AG04450 (cell line): ENCODE results near the gene DHRS11. TPM values are rescaled to one million over a fixed set of nuclear protein-coding genes. Genes with fewer than 3 reads are reported as not detected.

Source experiments
- CTCF ChIA-PET: fragments of 300-600, 350-600 bp; formaldehyde crosslinking; extraction: SDS; loops from one replicate; lab custom pipeline; 2022; ENCODE audit warnings: antibody characterized with exemption, inconsistent platforms; lab: Charles Lee
- POLR2A ChIA-PET: fragments of 350-600 bp; formaldehyde crosslinking; extraction: SDS; loops from one replicate; lab custom pipeline; 2021; ENCODE audit warnings: antibody characterized with exemption, inconsistent platforms; lab: Yijun Ruan, JAX
- DNase-seq: peaks from one replicate; pipeline ENCODE4 v3.0.0-alpha.2; 2011; ENCODE audit warnings: low read depth, low spot score
- H3K27ac ChIP-seq: one replicate; pipeline ENCODE4 v1.5.1; 2012; ENCODE audit warnings: low read depth, low read length, control low read depth
- H3K27me3 ChIP-seq: one replicate; pipeline ENCODE4 v1.6.0; 2012; ENCODE audit warnings: low read length; ENCODE audit not compliant: control insufficient read depth, insufficient read depth
- H3K4me3 ChIP-seq: 2 replicates; pipeline ENCODE4 v1.5.1; 2011; ENCODE audit warnings: mild to moderate bottlenecking, low read depth, low read length, control low read depth
- H3K9me3 ChIP-seq: 2 replicates; pipeline ENCODE4 v1.5.1; 2012; ENCODE audit warnings: low read length; ENCODE audit not compliant: control insufficient read depth, insufficient read depth
- CTCF ChIP-seq: IDR thresholded peaks from 2 replicates; pipeline ENCODE4 v1.5.1; 2011; ENCODE audit warnings: low read depth, low read length, control low read depth, inconsistent platforms
- polyA minus RNA-seq: library from RNA; depleted of rRNA, polyadenylated mRNA; stranded (reverse); fragments of >200 nt; gene quantifications from 2 replicates; pipeline ENCODE4 v1.2.3, GENCODE V29; 2011; rRNA and poly(A)+ RNA removed
- polyA plus RNA-seq: library from polyadenylated mRNA; depleted of rRNA; stranded (reverse); fragments of >200 nt; gene quantifications from 2 replicates; pipeline ENCODE4 v1.2.3, GENCODE V29; 2011; rRNA removed

The DHRS11 gene
- polyA plus RNA-seq (4.9 and 5.4 TPM in 2 replicates), polyA minus RNA-seq (8.3 and 10.3 TPM in 2 replicates)

GRCh38 chr17:36591434-36592315, at the start of gene DHRS11:
Gene DHRS11, plus strand, starts transcription at chr17:36591879. Its CDS starts 131 bp downstream, at chr17:36592010.
- Histone ChIP-seq H3K27ac (peak within 1 kb of the TSS; percentile 52), H3K27me3 (no peaks in the 10 kb centered on the region), H3K9me3 (no peaks in the 10 kb centered on the region), H3K4me3 (peak within 1 kb of the TSS; percentile 68)
- TF ChIP-seq CTCF = 0 out of 2 replicates have a peak, but pooled peaks have one; percentile 8
- POLR2A ChIA-PET = interaction anchor here (2.9 kb wide), 1 partner anchor 10 kb away, joined by 15 read pairs; the partner anchor contains the start of gene MRM1
- peak; percentile 26 for DNase-seq
- CTCF ChIA-PET = interaction anchor here (1.0 to 3.3 kb wide), 2 partner anchors 10 to 11 kb away, joined by 3 to 25 read pairs; partner anchors contain the start of gene MRM1

GRCh38 chr17:36542755-36543154, 48.9 kb upstream of the DHRS11 start:
- Histone ChIP-seq H3K9me3 (no peaks in the 10 kb centered on the region; the same call in 1 of the 2 replicates), H3K27ac (no peak overlapping the region), H3K4me3 (no peak overlapping the region), H3K27me3 (no peaks in the 10 kb centered on the region)
- no peak for TF ChIP-seq CTCF
- ChIA-PET POLR2A (no interaction called here), CTCF (no interaction called here)
- DNase-seq = no peak

GRCh38 chr17:36544044-36544306, 47.7 kb upstream of the DHRS11 start:
- 0 out of 2 replicates have a peak, but pooled peaks have one; percentile 17 for TF ChIP-seq CTCF
- Histone ChIP-seq H3K9me3 (no peaks in the 10 kb centered on the region; the same call in 1 of the 2 replicates), H3K4me3 (peak overlapping the region; percentile 96), H3K27me3 (no peaks in the 10 kb centered on the region), H3K27ac (peak overlapping the region; percentile 98)
- no peak for DNase-seq
- CTCF ChIA-PET = interaction anchor here (1.0 kb wide), 1 partner anchor 61 kb away, joined by 3 read pairs; no protein-coding TSS in a partner anchor
- POLR2A ChIA-PET = interaction anchor here (2.9 kb wide), 1 partner anchor 9 kb away, joined by 40 read pairs; the partner anchor contains the start of genes MYO19 and PIGW

- ChIA-PET CTCF (interaction anchor here (1.0 kb wide), 1 partner anchor 61 kb away, joined by 3 read pairs; no protein-coding TSS in a partner anchor), POLR2A (interaction anchor here (1.1 to 2.9 kb wide), 4 partner anchors 9 to 58 kb away, joined by 3 to 40 read pairs (median 6); partner anchors contain the start of genes MRM1, MYO19, PIGW and ZNHIT3)
- TF ChIP-seq CTCF = no peak
- H3K27me3 ChIP-seq = no peaks in the 10 kb centered on the region
- peak; percentile 69 for DNase-seq
- H3K27ac ChIP-seq = peak within 1 kb of the TSS; percentile 98
- no peaks in the 10 kb centered on the region; the same call in 1 of the 2 replicates for H3K9me3 ChIP-seq
- H3K4me3 ChIP-seq = peak within 1 kb of the TSS; percentile 96
Observed at GRCh38 chr17:36544307-36545076, 47.2 kb upstream of the DHRS11 start, which contains the start of gene GGNBP2. Gene GGNBP2, plus strand, starts transcription at chr17:36544919. Its CDS starts 806 bp downstream, at chr17:36545725.
